GF-D8 (cell line): ENCODE measurements around the gene FSCN2.
"Not testable (repeated sequence)": the region's sequence is repeated elsewhere in the genome, so short reads cannot be mapped to it uniquely, and the experiment has no call there.

Experiments used
- DNase-seq: peaks from one replicate; lab custom pipeline; 2025; lab: John Stamatoyannopoulos, UW

The FSCN2 gene

DNA sequence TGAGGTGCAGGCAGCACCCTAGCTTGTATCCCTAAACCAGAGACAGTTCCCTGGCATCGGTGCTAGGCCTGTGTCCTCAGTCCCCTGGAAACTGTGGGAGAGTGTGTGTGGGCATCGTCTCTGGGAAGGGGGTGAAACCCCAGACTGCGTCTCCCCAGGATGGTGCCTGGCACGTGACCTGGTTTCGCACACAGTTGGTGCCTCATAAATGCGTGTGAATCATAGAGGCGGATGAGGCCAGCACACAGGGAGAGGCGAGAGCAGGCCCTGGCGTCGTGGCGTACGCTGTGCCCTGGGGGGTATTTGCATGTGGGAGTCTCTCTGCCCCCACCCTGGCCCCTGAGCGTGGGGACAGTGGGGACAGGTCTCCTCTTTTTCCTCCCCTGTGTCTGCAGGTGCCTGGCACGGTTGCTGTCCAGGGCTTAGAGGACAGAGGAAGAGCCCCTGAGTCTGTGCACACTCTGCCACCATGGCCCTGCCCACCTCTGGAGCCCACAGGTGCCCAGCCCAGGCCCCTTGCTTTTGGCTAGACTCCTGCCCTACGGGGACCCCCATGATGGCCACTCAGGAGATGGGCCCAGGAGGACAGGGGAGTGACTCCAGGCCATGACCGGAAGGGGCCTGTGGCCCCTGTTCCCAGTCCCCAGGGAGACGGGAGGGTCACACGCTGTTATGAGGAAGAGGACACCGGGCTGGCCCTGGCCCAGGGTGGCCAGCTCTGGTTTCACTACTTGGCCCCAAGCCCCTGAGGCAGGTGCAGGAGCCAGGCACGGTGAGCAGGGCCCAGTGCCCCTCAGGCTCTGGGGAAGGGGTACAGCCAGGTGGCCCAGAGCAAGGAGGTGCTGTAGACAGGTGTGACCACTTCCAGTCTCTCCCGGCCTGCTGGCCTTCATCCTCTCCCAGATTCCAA is 1.3 kb upstream of the FSCN2 start:
- no peak for DNase-seq

- no peak for DNase-seq
Measured at GRCh38 chr17:81528384-81528650, 140 bp downstream of the FSCN2 start.

- DNase-seq: no peak
Measured at GRCh38 chr17:81528651-81529436, 667 bp downstream of the FSCN2 start.

DNA sequence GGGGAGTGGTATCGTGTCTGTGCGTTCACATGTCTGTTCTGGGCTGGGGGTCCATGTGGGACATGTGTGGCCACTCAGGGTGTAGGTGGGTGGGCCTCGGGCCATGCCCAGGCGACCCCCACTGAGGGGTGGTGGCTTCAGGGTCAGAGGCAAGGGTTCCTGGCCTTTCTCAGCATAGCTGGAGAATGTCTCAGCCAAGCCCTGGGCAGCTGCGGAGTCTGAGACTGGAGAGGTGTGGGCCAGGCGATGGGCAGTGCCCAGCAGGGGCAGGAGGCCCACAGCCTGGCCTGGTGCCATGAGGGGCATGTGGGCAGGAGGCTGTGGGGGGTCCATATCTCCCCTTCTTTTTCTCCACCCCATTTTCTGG is 1.2 kb downstream of the FSCN2 start:
- DNase-seq: no peak

GRCh38 chr17:81531013-81531412 is 2.8 kb downstream of the FSCN2 start:
- DNase-seq: not testable (repeated sequence)

DNA sequence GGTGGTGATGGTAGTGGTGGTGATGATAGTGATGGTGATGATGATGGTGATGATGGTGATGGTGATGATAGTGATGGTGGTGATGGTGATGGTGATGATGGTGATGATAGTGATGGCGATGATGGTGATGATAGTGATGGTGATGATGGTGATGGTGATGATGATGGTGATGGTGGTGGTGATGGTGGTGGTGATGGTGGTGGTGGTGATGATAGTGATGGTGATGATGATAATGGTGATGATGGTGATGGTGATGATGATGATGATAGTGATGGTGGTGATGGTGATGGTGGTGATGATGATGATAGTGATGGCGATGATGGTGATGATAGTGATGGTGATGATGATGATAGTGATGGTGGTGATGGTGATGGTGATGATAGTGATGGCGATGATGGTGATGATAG is 3.8 kb downstream of the FSCN2 start:
- not testable (repeated sequence) for DNase-seq

DNA sequence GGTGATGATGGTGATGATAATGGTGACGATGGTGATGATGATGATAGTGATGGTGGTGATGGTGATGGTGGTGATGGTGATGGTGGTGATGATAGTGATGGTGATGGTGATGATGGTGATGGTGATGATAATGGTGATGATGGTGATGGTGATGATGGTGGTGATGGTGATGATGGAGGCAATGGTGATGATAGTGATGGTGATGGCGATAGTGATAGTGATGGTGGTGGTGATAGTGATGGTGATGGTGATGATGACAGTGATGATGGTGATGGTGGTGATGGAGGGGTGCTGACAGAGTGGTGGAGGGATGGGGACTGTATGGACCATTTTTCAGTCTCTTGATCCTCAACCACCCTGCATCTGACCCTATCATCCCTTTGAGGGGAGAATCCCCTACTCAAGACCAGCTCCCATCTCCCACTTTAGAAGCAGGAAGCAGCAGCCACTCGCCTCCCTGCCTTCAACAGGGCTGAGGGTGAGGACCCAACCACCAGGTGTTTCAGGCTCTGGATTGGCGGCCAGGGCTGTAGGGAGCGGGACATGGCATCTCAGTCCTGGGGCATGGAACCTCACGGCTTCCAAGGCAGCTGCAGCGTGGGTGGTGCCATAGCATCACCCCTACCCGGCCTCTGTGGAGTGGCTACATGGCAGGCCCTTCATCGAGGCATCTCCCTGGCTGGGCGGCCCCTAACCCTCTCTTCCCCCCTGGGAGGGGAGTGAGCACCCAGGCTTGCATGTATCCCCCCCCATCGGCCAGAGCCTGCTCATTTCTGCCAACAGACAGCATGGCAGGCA is 4.5 kb downstream of the FSCN2 start:
- DNase-seq: no peak

DNA sequence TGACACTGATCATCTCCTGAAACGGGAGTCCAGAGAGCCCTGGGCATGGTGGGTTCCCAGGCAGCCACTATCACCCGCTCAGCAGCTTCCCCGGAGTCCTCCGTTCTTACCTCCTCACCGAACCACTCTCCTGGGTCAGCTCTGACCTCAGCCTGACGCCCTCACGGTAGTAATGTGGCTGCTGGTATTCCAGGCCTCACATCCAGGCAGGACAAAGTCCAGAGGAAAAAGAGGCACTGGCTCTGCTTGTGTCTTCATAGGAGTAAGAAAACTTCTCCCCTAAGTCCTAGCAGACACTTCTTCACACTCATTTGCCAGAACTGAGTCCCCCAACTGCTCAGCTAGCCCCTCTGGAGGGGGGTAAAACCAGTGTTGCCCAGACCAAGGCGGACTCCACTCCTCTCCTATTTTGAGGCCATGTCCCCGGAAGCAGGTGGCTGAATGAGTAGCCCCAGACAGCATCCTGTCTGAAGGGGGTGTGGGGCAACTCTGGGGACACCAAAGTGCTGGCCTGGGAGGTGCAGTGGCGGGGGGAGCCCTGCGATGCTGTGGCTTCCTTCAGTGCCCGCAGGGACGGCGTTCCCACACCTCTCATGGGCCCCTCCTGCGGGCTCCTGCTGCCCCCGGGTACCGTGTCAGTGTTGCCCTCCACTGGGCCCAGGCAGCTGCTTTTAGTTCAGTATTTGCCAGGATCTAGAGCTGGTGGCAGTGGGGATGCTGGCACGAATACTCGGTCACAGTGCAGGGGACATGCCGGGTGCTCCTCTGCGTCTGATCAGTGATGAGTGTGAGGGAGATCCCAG is 5.4 kb downstream of the FSCN2 start:
- DNase-seq: no peak

- DNase-seq: no peak
Measured at GRCh38 chr17:81534157-81535006, 6.2 kb downstream of the FSCN2 start.

DNA sequence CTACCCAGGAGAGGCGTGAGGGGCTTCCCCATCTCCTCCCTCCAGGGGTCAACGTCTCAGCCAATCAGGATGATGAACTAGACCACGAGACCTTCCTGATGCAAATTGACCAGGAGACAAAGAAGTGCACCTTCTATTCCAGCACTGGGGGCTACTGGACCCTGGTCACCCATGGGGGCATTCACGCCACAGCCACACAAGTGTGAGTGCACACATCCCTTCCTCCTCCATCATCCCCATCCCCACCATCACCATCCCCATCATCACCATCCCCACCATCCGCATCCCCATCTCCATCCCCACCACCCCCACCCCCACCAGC is 6.8 kb downstream of the FSCN2 start:
- DNase-seq: no peak

- no peak for DNase-seq
Measured at GRCh38 chr17:81535480-81536298, 7.5 kb downstream of the FSCN2 start.

DNA sequence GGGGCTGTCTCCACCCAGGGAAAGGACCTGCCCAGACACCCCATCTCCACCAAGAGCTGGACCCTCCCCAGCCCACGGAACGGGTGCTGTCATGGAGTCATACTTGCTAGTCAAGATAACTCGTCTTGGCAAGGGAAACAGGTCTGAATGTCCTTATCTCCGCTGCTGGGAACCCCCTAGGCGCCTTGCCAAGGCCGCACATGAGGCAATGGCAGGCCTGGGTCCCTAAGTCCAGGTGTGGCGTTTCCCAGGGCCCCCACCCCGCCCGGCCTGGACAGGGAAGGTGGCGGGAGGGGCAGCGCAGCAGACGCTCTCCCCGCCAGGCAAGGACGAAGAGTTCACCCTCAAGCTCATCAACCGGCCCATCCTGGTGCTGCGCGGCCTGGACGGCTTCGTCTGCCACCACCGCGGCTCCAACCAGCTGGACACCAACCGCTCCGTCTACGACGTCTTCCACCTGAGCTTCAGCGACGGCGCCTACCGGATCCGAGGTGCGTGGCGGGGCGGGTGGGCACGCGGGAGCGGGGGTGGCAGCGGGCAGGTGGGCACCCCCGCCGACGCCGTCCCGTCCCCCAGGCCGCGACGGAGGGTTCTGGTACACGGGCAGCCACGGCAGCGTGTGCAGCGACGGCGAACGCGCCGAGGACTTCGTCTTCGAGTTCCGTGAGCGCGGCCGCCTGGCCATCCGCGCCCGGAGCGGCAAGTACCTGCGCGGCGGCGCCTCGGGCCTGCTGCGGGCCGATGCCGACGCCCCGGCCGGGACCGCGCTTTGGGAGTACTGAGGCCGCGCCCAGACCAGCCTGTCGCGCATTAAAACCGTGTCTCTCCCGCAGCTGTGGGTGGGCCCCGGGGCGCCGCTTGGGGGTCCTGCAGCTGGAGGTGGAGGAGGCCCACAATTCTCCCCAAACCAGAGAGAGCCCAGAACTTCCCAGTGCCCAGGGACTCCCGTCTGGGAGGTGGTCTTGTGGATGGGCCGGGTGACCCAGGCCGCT is 8.4 kb downstream of the FSCN2 start:
- no peak for DNase-seq

DNA sequence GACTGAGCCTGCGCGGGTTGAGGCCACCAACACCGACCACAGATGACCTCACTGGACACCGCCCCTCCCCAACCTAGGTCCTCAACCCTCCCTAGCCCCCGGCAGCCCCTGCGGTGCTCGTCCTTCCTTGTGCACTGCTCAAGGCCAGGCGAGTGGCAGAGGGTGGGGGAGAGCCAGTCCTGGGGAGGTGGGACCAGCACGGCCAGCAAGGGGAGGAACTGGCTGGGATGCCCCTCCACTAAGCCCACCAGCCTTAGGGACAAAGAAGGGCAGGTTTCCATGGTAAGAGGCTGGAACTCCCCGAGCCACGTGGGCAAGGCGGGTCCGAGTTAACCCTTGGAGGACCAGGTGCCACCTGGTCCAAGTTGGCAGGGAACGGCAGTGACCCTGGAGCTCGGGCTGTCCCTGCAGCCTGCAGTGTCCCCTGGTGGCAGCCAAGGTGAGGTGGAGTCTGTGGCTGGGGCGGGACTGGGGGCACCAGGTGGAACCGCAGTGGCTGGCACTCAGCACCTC is 9.2 kb downstream of the FSCN2 start:
- DNase-seq: no peak

- no peak for DNase-seq
Measured at GRCh38 chr17:81537856-81538555, 9.8 kb downstream of the FSCN2 start.

DNA sequence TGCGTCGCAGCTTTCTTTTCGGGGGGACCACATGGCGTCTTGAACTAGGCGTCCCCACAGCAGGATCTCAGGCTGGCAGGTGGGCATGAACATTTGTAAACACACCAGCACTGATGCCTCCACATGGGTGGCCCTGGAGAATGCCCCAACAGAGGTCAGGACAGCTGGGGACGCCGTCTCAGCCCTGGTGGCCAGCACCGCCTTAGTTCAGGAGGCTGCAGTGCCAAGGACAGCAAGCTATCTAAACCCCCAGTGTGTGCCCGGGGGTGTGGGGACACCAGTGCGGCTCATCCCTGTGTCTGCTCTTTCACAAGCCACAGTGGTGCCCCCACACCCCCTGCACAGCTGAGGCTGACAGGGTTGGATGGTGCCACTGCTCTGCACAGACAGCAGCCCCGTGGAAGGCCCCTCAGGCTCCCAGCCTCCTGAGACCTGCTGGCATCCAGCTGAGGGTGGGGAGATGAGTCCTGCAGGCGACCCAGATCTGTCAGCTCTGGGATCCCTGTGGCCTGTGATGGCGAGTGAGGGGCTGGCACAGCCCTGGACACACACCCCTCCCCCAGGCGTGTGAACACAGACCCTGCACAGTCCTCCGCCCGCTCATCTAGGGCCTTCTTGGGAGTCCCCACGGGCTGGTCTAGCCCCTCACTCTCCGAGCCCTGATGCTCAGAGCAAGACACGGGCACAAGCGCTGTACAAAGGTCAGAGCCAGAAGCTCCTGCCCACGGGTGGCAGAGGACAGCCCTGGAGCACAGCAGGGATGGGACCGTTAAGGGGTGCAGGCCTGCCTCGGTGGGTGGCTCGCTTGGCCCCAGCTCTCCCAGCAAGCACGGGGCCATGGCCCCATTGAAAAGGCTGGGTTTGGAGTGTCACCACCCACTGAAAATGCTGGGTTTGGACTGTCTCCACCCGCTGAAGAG is 10.7 kb downstream of the FSCN2 start:
- no peak for DNase-seq

GRCh38 chr17:81539571-81539900 is 11.4 kb downstream of the FSCN2 start:
- DNase-seq: no peak
